GM23248 (cell line): ENCODE measurements around the gene BCL2L12.

Source experiments
- EZH2 ChIP-seq: fragments of 200-600 bp; sonication (generic); IDR thresholded peaks from 2 replicates; pipeline ENCODE4 v1.6.1; 2018; ENCODE audit warnings: antibody characterized with exemption, mild to moderate bottlenecking; ENCODE audit not compliant: insufficient read depth, poor library complexity, severe bottlenecking
- EZH2phosphoT487 ChIP-seq: fragments of 200-600 bp; sonication (generic); IDR thresholded peaks from 2 replicates; pipeline ENCODE4 v1.6.1; 2018; ENCODE audit warnings: antibody characterized with exemption, moderate library complexity, mild to moderate bottlenecking, low read depth; ENCODE audit not compliant: insufficient read depth

- no peak for TF ChIP-seq EZH2phosphoT487
- TF ChIP-seq EZH2 = no peak
Observed at GRCh38 chr19:49677231-49677900, 11.6 kb downstream of the BCL2L12 start, which contains the start of gene PRMT1.
